Measurements from ENCODE around the gene RBM22.
"Not testable (repeated sequence)": the region's sequence is repeated elsewhere in the genome, so short reads cannot be mapped to it uniquely, and the experiment has no call there.

RBM22 gene

DNA sequence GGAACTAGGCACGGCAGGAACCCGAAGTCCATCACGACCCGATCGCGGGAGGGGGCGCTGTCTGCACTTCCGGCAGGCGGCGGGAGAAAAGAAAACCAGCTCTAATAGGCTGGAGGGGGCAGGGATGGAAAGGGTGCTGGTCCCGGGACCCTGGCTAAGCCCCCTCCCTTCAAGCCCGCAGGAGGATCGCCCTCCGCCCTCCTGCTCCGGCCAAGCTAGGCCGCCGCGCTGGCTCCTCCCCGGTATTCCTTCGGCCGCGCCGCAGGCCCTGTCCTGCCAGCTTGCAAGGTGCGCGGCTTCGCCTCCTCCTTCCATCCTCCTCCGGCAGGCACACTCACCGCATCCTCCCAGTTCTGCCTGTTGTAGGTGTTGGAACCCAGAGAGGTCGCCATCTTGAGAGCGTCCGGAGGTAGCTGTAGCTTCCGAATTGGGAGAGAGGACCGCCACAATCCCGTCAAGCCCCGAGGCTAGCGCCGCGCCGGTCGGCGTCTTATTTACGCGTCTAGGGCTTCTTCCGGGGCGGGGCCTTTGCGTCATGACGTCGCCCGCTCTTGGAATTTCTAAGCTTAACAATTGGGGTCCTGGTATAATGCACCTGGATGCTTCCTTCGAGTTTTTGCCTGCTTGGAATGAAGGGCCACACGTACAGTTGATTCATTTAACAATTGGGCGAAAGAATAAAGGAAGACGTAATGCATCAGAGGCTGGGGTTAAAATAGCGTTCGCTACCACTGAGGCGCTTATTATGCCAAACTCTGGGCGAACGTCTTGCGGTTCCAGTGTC, at the start of gene RBM22:
TSS of gene RBM22 (minus strand) at position 469 of the 784 bp plus-strand sequence. CDS start at position 392, 77 bp downstream.
- peak; percentile 92 for DNase-seq

DNA sequence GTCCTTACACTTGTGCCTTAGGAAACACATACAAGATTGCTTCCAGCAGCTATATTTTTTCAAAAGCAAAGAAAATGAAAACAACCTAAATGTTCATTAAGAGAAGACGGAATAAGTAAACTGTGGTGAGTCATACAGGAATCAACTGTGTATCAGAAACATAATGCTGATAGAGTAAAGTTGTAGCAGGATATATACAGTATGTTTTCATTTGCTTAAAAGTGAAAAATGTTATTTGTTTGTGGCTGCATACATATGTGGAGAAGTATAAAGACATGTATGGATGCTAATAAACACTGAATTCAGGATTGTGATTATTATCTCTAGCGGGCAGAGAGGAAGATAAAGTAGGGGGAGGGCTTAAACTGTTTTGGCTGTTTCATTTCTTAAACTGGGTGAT, 49.6 kb upstream of the RBM22 start:
- no peak for DNase-seq

DNA sequence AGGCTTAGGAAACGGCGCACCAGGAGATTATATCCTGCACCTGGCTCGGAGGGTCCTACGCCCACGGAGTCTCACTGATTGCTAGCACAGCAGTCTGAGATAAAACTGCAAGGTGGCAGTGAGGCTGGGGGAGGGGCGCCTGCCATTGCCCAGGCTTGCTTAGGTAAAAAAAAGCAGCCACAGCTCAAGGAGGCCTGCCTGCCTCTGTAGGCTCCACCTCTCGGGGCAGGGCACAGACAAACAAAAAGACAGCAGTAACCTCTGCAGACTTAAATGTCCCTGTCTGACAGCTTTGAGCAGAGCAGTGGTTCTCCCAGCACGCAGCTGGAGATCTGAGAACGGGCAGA, 42.3 kb upstream of the RBM22 start:
- not testable (repeated sequence) for DNase-seq

DNA sequence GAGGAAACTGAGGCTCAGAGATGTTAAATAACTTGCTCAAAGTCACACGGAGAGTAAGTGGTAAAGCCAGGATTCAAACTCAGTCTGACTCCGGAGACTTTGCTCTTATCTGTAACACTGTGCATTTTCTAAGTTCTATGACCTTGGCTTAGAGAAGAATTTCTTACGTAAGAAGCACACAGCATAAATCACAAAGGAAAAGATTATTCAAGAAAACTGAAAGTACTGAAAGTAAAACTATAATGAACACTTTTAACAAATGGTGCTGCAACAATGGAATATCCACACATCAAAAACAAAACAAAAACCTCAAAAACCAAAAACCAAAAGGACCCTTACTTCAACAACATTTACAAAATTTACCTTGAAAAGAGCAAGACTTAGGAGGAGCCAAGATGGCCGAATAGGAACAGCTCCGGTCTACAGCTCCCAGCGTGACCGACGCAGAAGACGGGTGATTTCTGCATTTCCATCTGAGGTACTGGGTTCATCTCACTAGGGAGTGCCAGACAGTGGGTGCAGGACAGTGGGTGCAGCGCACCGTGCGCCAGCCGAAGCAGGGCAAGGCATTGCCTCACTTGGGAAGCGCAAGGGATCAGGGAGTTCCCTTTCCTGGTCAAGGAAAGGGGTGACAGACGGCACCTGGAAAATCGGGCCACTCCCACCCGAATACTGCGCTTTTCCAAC, 41.7 kb upstream of the RBM22 start:
- DNase-seq, result not testable (repeated sequence)

DNA sequence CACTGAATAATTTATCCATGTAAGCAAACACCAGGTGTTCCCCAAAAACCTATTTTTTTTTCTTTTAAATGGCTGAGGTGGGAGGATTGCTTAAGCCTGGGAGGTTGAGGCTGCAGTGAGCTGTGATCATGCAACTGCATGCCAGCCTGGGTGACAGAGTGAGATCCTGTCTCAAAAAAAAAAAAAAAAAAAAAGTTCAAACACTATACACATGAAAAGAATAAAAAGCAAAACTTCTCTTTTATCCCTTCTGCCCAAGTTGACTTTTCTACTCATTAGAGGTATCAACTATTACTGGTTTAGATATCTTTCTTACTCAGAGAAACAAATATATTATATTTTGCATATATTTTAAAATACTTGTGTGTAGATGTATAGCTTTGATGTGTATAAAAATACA, 40.1 kb upstream of the RBM22 start:
- no peak for DNase-seq

DNA sequence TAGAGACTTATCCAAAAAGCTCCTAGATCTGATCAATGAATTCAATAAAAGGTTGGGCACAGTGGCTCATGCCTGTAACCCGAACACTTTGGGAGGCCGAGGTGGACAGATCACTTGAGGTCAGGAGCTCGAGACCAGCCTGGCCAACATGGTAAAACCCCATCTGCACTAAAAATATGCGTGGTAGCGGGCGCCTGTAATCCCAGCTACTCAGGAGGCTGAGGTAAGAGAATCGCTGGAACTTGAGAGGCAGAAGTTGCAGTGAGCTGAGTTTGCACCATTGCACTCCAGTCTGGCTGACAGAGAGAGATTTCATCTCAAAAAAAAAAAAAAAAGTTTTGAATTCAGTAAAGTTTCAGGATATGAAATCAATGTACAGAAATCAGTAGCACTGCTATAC, 38.0 kb upstream of the RBM22 start:
- no peak for DNase-seq

DNA sequence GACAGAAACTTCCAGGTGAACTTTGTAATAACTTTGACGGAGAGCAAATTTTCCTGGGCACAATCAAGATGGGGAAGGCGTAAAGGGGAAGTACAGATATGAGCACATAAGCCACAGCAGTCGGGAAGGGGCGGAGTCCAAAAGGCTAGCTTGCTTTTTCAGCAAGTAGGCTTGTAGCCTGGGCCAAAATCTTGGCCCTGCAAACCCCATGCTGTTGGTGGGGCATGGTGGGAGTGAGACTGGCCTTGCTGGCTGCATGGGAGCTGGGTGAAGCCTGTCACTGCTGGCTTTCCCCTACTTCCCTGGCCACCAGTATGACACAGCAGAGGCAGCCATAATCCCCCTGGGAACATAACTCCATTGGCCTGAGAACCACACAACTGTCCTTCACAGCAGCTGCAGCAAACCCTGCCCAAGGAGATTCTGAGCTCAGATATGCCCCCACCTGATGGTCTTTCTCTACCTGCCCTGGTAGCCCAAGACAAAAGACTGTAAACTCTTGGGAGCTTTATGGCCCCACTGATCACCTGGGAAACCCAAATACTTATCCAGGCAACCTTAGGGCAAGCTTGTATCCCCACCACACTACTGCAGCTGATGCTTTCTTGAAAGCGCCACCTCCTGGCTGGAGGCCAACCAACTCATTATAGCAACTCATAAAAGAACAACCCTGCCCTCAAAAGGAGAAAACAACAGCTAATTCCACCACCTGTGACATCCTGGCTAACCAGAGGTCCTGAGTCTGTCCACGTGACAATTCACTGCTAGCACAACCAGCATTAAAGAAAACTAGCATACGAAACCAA, 33.9 kb upstream of the RBM22 start:
- no peak for DNase-seq

DNA sequence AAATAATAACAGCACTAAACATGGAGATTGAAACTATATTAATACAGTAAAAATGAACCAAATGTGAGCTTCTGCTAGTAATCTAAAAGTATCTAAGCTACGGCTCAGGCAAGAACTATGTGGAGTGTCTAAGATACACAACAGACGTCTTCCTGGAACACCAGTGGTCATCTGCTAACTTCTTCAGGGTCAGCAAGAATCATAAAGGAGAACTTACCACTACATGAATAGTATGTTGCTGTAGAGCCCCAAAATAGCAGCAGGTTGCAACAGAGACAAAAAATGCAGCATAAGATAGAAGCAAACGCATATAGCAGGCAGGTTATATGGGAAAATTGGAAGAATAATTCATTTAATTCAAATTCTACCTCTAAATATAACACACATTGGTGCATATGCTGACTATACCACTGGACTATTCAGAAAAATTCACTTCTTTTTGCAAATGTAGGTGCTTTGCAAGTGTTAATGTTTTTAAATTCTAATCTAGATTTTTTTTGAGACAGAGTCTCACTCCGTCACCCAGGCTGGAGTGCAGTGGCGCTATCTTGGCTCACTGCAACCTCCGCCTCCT, 30.9 kb upstream of the RBM22 start:
- DNase-seq, result no peak

DNA sequence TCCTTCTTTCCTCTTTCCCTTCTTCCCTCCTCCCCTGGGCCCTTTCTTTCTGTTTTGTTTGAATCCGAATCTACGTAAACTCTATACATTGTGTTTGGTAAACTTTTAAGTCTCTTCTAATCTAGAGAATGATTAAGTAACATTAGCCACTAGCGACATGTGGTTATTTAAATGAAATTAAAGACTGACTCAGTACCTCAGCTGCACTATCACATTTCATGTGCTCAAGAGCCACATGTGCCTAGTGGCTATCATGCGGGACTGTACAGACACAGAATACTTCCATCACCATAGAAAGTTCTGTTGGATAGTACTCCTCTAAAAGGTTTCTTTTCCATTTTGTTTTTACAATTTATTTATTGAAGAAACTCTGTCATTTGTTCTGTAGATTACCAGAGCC, 29.0 kb upstream of the RBM22 start:
- DNase-seq, result no peak

DNA sequence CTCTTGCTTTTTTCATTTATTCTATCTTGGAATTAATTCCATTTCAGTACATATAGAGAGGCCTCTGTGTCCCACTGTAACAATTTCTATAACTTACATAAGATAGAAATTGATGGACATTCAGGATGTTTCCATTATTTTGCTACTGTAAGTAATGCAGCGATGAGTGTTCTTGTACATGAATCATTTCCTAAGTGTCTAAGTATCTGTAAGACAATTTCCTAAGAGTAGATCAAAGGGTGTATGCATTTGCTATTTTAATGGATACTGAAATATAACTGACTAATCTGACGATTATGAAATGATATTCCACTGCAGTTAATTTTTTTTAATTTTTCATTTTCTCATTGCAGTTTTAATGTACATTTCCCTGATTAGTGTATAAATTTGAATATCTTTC, 23.0 kb upstream of the RBM22 start:
- no peak for DNase-seq

DNA sequence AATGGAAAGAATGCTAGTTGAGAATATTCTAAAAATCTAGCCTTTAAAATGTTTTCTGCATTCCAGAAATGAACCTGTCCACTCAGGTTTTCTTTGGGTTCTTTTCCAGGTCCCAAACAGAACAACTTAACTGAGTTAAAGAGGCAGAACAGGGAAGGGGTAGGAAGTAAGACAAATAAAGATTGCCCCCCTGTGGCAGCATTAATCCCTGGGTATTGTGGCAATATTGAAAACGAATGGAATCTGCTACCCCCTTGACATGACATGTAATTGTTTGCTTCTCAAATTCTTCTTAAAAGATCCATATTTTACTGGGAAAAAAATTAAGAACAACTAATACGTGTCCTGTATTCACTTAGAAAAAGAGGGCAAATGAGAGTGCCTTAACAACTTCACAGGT, 9.3 kb upstream of the RBM22 start:
- DNase-seq, result peak; percentile 29

DNA sequence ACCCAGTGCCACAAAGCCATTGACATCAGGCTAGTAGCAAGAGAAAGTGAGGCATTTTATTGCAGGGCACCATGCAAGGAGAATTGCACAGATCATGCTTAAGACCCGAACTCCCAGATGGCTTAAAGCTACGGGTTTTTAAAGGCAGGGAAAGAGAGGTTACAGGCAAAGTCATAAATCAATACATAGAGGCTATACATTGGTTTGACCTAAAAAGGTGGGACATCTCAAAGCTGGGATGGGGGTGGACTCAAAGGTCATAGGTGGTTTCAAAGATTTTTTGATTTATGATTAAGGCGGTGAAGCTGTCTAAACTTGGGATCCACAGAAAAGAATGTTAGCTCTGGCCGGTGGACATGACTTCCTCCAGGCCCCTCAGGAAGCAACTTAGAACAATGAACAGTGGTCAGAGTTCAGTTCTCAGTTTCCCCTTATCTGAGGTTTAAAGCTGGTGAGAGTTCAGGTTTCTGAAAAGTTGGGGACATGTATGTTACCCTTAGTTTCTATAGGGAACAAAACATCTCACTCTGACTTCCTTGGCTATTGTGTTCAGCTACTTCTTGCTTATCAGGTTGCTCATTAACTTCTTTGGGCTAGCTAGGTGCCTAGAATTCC, 6.0 kb upstream of the RBM22 start:
- no peak for DNase-seq

DNA sequence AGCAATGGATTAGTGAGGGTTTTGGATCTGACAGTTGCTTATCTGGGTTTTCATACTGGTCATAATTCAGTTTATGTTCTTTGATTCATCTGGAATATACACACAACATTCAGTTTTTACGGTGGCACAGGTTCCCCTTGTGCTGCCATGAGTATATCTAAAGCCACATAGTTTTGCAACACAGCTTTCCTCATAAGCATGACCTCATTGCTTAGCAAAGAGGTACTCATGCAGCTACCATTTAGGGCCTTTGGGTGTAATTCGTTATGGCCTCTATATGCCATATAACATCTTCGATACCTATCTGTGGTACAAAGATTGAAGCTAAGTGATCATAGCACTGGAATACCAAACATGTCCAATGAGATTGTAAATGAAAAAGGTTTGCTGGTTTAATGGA, 2.9 kb upstream of the RBM22 start:
- no peak for DNase-seq

DNA sequence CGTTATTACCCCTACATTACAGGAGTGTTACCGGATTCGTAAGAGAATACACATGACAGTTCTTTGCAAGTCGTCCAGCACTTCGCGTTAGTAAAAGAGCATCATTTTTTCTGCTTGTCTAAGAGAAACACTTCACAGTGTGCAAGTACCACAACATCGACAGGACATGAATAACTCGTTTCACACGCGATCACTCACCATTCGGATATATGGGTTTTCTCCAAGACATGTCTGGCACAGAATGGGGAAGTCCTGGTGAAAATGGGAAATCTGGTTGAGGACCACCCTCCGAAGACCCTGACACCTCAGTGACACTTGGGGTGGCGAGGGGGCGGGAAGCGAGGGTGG, 642 bp downstream of the RBM22 start:
- no peak for DNase-seq

DNA sequence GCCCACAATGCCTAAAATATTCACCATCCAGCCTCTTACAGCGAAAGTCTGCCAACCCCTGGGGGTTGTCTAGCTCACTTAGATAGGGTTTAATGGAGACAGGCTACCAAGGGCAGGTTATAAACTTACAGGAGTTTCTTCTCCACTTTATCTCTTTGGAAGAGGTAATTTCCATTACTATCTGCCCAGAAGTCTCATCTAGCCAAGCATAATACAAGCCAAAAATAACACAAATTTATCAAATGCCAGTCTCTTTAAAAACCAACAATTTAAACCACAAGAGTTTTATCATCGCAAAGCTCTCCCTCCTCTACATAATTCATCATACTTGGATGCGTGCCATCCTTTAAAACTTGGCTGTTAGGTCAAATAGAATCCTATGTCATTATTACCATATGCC, 6.2 kb downstream of the RBM22 start:
- DNase-seq, result no peak

DNA sequence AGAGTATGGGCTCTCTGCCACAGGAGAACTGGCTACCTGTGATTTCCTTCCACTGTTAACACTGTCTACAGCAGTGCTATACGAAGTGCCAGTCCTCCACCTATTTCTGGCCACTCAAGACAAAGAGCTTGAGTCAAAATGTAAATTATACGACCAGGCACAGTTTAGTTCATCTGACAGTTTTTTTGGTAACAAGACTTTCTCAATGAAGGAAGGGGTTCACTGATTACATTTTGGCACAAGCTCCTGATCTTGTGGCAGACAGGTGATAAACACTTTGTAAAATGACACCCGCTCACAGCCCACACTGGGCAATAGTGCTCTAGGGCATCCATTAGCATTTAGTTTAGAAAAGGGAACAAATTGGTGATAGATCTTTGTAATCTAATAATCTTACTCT, 8.6 kb downstream of the RBM22 start:
- no peak for DNase-seq

DNA sequence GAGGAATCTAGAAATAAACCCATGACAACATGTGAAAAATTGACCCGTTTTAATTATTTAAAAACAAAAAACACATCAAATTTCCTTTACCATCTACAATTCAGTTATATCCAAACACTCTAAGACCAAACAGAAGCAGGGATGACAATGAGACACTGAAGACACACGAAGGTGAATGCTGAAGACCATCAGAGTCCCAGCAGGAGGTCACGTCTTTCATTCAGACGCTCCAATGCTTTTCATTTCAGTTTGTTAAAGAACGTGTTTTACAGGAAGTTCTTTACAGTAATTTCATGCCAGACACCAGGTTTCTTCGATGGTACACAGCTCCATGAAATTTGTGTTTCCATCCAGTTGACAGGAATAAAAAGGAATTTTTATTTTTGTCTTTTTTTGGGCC, 10.1 kb downstream of the RBM22 start:
- DNase-seq, result no peak

DNA sequence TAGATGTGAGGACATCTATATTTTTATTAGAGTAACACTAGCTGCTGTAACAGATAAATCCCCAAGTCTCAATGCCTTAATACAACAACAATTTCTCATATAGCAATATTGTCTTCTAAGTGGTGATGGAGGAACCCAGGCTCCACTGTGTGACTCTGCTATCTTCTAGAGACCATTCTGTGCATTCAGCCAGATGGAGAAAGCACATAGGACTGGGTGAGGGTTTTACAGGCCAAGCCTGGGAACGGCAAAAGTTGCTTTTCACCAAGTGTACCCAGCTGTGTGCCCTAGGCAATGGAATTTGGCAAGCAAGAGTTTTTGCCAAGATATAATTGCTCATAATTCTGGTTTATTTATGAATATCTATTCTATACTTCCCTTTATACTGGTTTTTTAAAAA, 11.7 kb downstream of the RBM22 start:
- DNase-seq, result no peak

DNA sequence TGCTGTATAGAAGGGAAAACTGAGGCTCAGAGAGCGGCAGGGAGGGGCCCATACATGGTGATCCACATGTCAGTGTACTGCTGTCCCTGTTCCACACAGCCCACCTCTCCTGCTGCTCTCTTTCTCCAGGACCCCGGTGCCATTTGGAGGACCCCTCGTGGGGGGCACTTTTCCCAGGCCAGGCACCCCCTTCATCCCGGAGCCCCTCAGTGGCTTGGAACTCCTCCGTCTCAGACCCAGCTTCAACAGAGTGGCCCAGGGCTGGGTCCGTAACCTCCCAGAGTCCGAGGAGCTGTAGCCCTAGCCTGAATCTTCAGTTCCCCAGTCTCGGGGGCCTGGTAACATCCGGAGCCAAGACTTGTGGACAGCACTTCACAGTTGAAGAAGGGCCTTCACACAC, 24.3 kb downstream of the RBM22 start:
- DNase-seq, result no peak

DNA sequence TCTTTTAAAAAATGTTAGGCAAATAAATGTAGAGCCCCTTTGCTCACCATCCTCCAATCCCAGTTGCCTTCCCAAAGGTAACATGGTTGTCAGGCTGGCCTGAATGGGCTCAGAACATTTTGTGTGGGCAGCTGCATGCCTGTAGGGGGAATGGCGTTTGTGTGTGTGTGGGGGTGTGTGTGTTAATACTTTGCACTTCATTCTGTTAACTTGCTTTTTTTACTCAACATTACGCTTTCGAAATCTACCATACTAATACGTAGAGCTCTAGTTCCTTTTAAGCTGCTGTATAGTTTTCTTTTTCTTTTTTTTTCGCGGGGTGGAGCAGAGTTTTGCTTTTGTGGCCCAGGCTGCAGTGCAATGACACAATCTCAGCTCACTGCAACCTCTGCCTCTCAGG, 25.8 kb downstream of the RBM22 start:
- no peak for DNase-seq

DNA sequence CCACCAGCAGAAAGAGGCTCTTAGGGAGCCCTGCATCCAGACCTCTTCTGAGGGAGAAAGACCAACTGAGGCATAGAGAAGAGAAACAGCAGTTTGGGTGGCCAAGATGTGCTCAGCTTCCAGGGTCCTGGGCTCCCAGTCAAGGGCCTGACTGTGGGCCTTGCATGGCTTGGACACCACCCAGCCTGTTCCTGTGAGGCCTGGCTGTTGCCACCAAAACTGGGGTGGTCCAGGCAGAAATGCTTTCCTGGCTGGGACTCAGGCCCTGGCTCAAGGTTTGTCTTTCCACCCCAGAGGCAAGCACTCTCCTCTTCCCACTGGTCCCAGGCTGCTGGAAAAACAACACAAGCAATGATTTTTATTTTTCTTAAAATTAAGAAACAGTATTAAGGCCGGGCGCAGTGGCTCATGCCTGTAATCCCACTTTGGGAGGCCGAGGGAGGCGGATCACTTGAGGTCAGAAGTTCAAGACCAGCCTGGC, 26.5 kb downstream of the RBM22 start:
- no peak for DNase-seq

DNA sequence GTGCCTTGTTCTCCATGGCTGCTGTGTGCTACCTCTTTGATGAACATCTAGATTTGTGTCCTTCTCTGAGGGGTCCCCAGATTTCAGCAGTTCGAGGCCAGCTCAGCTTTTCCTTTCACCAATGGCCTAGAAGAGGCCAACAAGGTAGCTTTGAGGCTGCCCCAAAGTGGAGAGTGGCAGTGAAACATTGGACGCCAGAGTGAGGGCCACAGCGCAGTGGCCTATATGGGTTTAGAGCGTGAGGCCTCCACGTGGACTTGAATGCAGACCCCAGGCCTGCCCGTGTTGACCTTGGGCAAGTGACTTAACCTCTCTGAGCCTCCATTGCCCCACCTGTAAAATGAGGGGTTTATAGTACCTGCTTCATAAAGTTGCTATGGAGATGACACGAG, 28.0 kb downstream of the RBM22 start:
- DNase-seq, result no peak

DNA sequence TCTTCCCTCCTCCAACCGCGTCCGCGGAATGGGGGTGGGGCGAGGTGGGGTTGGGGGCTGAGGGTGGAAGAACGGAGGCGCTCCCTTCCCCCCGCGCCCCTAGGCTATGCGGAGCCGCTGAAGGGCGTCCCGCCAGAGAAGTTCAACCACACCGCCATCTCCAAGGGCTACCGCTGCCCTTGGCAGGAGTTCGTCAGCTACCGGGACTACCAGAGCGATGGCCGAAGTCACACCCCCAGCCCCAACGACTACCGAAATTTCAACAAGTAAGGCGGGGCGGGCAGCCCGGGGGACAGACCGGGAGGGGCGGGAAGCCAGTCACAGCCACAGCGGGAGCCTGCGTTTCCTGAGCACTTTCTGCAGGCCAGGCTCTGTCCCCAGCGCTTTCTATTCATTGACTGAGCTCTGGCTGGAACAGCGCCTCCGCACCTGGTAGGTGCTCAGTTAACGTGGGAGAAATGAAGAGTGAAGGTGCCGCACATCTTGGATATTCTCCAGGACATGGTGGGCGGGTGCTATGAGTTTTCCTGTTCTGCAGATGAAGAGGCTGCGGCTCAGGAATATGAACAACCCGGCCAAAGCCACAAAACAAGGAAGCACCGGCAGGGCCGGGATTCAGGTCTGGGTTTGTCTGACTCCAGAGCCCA, 28.5 kb downstream of the RBM22 start:
- peak; percentile 24 for DNase-seq

All from CD4-positive, alpha-beta T cell treated with Interleukin-10 for 1 hour (primary cell).